Myocyte (in vitro differentiated cells): ENCODE measurements around the gene AKAP13. TPM values are rescaled to one million over a fixed set of nuclear protein-coding genes. Genes with fewer than 3 reads are reported as not detected.
A peak's percentile ranks its signal among the peaks of the same experiment; 100 is the strongest.
"Not testable (repeated sequence)": the region's sequence is repeated elsewhere in the genome, so short reads cannot be mapped to it uniquely, and the experiment has no call there.

Experiments
- DNase-seq: peaks from one replicate; pipeline ENCODE4 v3.0.0-alpha.2; 2012; ENCODE audit warnings: low read depth
- total RNA-seq: library from RNA; depleted of rRNA; stranded (reverse); fragments of >200 nt; gene quantifications from 2 replicates; pipeline ENCODE4 v1.2.3, GENCODE V29; 2014

The AKAP13 gene
- total RNA-seq, 1 donor from 2014 or later: 201 TPM

GRCh38 chr15:85535533-85536330, 155.3 kb downstream of the AKAP13 start:
- DNase-seq: not testable (repeated sequence)

- no peak for DNase-seq
These were observed 155.9 kb downstream of the AKAP13 start for GRCh38 chr15:85536341-85536740.

- DNase-seq: no peak
These were observed 159.1 kb downstream of the AKAP13 start for GRCh38 chr15:85539491-85539890.

GRCh38 chr15:85540085-85540797, 159.8 kb downstream of the AKAP13 start:
- DNase-seq: no peak

GRCh38 chr15:85541744-85542143, 161.3 kb downstream of the AKAP13 start:
- peak; percentile 45 for DNase-seq

GRCh38 chr15:85542488-85542887, 162.1 kb downstream of the AKAP13 start:
- DNase-seq: no peak

GRCh38 chr15:85542895-85543331, 162.5 kb downstream of the AKAP13 start:
- DNase-seq: no peak

GRCh38 chr15:85543741-85544155, 163.3 kb downstream of the AKAP13 start:
- DNase-seq: no peak

GRCh38 chr15:85545185-85545584, 164.8 kb downstream of the AKAP13 start:
- no peak for DNase-seq

- no peak for DNase-seq
These were observed 165.3 kb downstream of the AKAP13 start for GRCh38 chr15:85545752-85546151.

- no peak for DNase-seq
These were observed 167.0 kb downstream of the AKAP13 start for GRCh38 chr15:85547386-85547785.

GRCh38 chr15:85550283-85550682, 169.9 kb downstream of the AKAP13 start:
- no peak for DNase-seq

- DNase-seq: no peak
These were observed 170.9 kb downstream of the AKAP13 start for GRCh38 chr15:85551221-85551832.

- no peak for DNase-seq
These were observed 174.6 kb downstream of the AKAP13 start for GRCh38 chr15:85554852-85555521.

- DNase-seq: no peak
These were observed 175.6 kb downstream of the AKAP13 start for GRCh38 chr15:85555875-85556617.

- no peak for DNase-seq
These were observed 176.2 kb downstream of the AKAP13 start for GRCh38 chr15:85556618-85556895.

- no peak for DNase-seq
These were observed 177.0 kb downstream of the AKAP13 start for GRCh38 chr15:85557385-85557784.

- DNase-seq: no peak
These were observed 178.4 kb downstream of the AKAP13 start for GRCh38 chr15:85558848-85559247.

- DNase-seq: no peak
These were observed 179.1 kb downstream of the AKAP13 start for GRCh38 chr15:85559530-85559929.

GRCh38 chr15:85562824-85563223, 182.4 kb downstream of the AKAP13 start:
- DNase-seq: no peak

- DNase-seq: no peak
These were observed 182.9 kb downstream of the AKAP13 start for GRCh38 chr15:85563328-85563727.
